ENCODE data around the gene SETBP1. TPM values are rescaled to one million over a fixed set of nuclear protein-coding genes. Genes with fewer than 3 reads are reported as not detected.

Gene SETBP1
- total and polyA plus RNA-seq, 3 donors from 2014 or later, result 6.2 to 34.7 (median 33.1) TPM

GRCh38 chr18:45069546-45069945 lies 388.9 kb downstream of the SETBP1 start:
- no peak overlapping the region for H3K4me3 ChIP-seq
- H3K4me1 ChIP-seq, result no peaks in the 10 kb centered on the region
- H3K36me3 ChIP-seq (ENCODE audit: low read depth, missing control alignments), result no peaks in the 10 kb centered on the region
- no peak for TF ChIP-seq CTCF (IDR thresholded peaks at IDR 0.05)
- no peak for TF ChIP-seq POLR2A (IDR thresholded peaks at IDR 0.05)
- H3K27me3 ChIP-seq, result no peaks in the 10 kb centered on the region
- no peaks in the 10 kb centered on the region for H3K9me3 ChIP-seq
- intact Hi-C loops (cut with DNase I; ENCODE audit: low total_unique reads), result no loop called here
- 77 to 86% methylated on average over 1 of the region's 1 CpG for WGBS, 2 donors
- DNase-seq, result no peak
- H3K27ac ChIP-seq, result no peak overlapping the region

GRCh38 chr18:45071956-45072355 lies 391.3 kb downstream of the SETBP1 start:
- Histone ChIP-seq H3K27ac (no peak overlapping the region), H3K27me3 (no peaks in the 10 kb centered on the region), H3K4me3 (no peak overlapping the region), H3K9me3 (no peaks in the 10 kb centered on the region), H3K4me1 (no peaks in the 10 kb centered on the region), H3K36me3 (ENCODE audit: low read depth, missing control alignments) (no peaks in the 10 kb centered on the region)
- TF ChIP-seq POLR2A (IDR thresholded peaks at IDR 0.05) (no peak), CTCF (IDR thresholded peaks at IDR 0.05) (no peak)
- no peak for DNase-seq
- intact Hi-C loops (cut with DNase I; ENCODE audit: low total_unique reads), result no loop called here
- WGBS, 2 donors, result 70 to 72% methylated on average over 3 of the region's 3 CpGs

DNA sequence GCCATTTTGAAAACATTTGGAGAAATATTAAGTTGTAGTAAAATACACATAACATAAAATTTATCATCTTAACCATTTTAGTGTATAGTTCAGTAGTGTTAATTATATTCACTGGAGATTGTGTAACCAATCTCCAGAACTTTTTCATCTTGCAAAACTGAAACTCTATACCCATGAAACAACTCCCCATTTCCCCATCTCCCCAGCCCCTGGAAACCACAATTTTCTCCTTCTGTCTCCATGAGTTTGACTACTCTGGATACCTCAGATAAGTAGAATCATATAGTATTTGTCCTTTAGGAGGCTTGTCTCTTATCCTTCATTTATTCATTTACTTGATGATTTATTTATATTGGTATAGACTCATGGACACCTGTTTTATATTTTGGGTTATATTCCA lies 392.9 kb downstream of the SETBP1 start:
- Histone ChIP-seq H3K27me3 (no peaks in the 10 kb centered on the region), H3K4me1 (no peaks in the 10 kb centered on the region), H3K36me3 (ENCODE audit: low read depth, missing control alignments) (no peaks in the 10 kb centered on the region), H3K4me3 (no peak overlapping the region), H3K9me3 (no peaks in the 10 kb centered on the region), H3K27ac (no peak overlapping the region)
- no peak for DNase-seq
- TF ChIP-seq CTCF (IDR thresholded peaks at IDR 0.05), result no peak
- TF ChIP-seq POLR2A (IDR thresholded peaks at IDR 0.05), result no peak
- intact Hi-C loops (cut with DNase I; ENCODE audit: low total_unique reads), result no loop called here

DNA sequence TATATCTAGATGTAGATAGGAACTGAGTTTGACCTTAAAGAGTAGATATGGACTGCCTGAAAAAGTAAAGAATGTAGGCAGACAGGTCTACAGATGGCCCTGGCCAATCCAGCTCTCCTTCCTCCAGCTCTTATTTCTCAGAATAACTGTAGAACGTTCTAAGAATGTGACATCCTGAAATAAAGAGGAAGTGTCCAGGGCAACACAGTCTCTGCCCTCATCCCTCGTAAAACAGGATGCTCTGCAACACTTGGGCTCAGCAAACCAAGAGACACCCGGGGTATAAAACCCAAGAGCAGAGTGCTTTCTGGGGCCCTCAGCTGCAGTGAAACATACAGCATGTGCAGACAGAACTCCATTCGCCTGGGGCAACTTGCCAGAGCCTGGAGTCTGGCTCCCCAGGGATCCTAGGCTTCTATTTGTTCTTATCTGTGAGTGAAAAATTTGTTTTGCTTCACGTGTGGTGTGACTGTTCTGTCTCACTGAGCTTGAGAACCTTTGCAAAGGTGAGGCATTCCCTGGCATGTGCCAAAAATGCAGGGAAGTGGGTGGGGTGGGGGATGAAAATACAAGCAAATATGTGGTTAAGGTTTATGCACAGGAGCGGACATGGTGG lies 401.0 kb downstream of the SETBP1 start:
- H3K27ac ChIP-seq, result no peak overlapping the region
- H3K27me3 ChIP-seq, result no peaks in the 10 kb centered on the region
- no peaks in the 10 kb centered on the region for H3K36me3 ChIP-seq (ENCODE audit: low read depth, missing control alignments)
- DNase-seq, result no peak
- H3K4me1 ChIP-seq, result no peaks in the 10 kb centered on the region
- WGBS, 2 donors, result 76 to 80% methylated on average over 6 of the region's 6 CpGs
- no peak overlapping the region for H3K4me3 ChIP-seq
- no peak for TF ChIP-seq CTCF (IDR thresholded peaks at IDR 0.05)
- TF ChIP-seq POLR2A (IDR thresholded peaks at IDR 0.05), result no peak
- intact Hi-C loops (cut with DNase I; ENCODE audit: low total_unique reads), result no loop called here
- H3K9me3 ChIP-seq, result no peaks in the 10 kb centered on the region

DNA sequence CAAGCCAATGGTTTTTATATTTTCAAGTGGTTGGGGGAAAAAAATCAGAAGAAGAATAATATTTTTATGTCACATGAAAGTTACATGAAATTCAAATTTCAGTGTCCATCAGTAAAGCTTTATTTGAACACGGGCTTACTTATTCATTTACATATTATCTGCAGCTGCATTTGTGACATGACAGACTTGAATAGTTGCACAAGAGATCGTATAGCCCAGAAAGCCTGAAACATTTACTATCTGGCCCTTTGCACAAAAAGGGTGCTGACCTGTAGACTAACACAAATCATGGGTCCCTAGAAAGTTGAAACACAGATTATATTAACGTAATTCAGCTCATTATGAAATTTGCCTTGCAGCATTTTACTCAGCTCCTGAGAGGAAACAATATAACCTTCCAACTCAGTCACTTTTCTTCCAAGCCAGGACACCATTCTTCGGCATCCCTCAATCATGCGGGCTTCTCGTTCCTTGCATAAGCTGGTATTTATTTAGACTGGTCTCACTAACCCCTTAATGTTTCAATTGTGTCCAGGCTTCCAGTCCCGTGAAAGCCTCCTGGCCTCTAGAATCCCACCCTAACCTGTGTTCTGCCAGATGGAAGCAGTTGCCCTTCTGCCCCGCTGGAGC lies 402.7 kb downstream of the SETBP1 start:
- intact Hi-C loops (cut with DNase I; ENCODE audit: low total_unique reads), result no loop called here
- Histone ChIP-seq H3K4me1 (no peaks in the 10 kb centered on the region), H3K36me3 (ENCODE audit: low read depth, missing control alignments) (no peaks in the 10 kb centered on the region), H3K27me3 (no peaks in the 10 kb centered on the region), H3K27ac (no peak overlapping the region), H3K4me3 (no peak overlapping the region), H3K9me3 (no peaks in the 10 kb centered on the region)
- 90 to 92% methylated on average over 8 of the region's 8 CpGs for WGBS, 2 donors
- TF ChIP-seq POLR2A (IDR thresholded peaks at IDR 0.05) (no peak), CTCF (IDR thresholded peaks at IDR 0.05) (no peak)
- DNase-seq, result no peak
